ENCODE results near the gene CCDC157. TPM values are rescaled to one million over a fixed set of nuclear protein-coding genes. Genes with fewer than 3 reads are reported as not detected.

The CCDC157 gene
- total RNA-seq, 1 experiment from 2014 or later, result 4.9 TPM

DNA sequence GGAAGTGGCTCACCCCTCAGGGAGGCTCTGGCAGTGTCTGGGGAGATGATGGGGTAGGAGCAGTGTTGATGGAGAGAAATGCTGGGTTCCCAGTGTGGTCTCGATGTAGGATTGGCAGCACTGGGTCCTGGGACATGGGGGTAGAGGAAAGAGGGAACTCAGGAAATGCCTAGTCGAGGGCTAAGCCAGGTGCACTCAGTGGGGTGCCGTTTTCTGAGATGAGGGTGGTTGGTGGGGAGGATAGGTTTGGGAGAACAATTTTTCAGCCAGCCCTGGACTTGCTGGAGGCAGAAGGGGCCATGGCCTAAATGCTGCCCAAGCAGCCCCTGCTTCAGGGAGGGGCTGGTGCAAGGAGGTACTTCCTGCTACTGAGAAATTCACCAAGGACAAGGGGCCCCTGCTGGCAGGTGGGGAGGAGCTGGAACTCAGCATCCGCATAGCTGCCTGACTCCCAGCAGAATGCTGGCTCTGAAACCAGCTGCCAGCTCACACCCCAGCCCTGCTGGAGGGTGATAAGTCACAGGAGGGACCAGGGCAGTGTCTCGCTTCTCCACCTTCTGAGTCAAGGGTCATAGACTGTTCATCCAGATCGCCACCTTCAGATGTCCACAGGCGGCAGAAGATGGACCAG is 6.0 kb downstream of the CCDC157 start:
- ChIA-PET CTCF (interaction anchor here (0.7 kb wide), 1 partner anchor 64 kb away, joined by 5 read pairs; no protein-coding TSS in a partner anchor), POLR2A (no interaction called here)
- no peaks in the 10 kb centered on the region for H3K4me1 ChIP-seq
- H3K27ac Mint-ChIP-seq (ENCODE audit: unreplicated experiment), result no peak overlapping the region
- H3K36me3 Mint-ChIP-seq (ENCODE audit: insufficient read depth, unreplicated experiment), result peaks cover 9% of the 10 kb centered on the region
- no peaks in the 10 kb centered on the region for H3K27me3 ChIP-seq (replicated peaks; ENCODE audit: control insufficient read depth, insufficient read depth, low read length)
- H3K9me3 ChIP-seq, result no peaks in the 10 kb centered on the region
- H3K36me3 ChIP-seq (ENCODE audit: control insufficient read depth, insufficient read depth, low read length), result no peaks in the 10 kb centered on the region
- H3K4me1 Mint-ChIP-seq (ENCODE audit: low read depth, unreplicated experiment), result peaks cover 10% of the 10 kb centered on the region
- no TSS peak for BruUV-seq (replicated peaks)
- no peaks in the 10 kb centered on the region for H3K9me3 Mint-ChIP-seq (ENCODE audit: unreplicated experiment)
- no peaks in the 10 kb centered on the region for H3K27me3 Mint-ChIP-seq (ENCODE audit: insufficient read depth, unreplicated experiment)
- intact Hi-C loops (cut with micrococcal nuclease; ENCODE audit: unreplicated experiment), result no loop called here
- no peak for TF ChIP-seq CTCF (IDR thresholded peaks at IDR 0.05; ENCODE audit: insufficient read depth in 1 of 2, low read depth in 1 of 2, low read length in 1 of 2, severe bottlenecking in 1 of 2, unreplicated experiment in 1 of 2)
- DNase-seq, result no peak
- no peak overlapping the region for H3K4me3 ChIP-seq (ENCODE audit: low read depth, low read length)
- no peak overlapping the region for H3K4me3 Mint-ChIP-seq (ENCODE audit: unreplicated experiment)

GRCh38 chr22:30365891-30366290 is 9.1 kb downstream of the CCDC157 start:
- Histone ChIP-seq H3K4me3 (ENCODE audit: low read depth, low read length) (no peak overlapping the region), H3K27me3 (replicated peaks; ENCODE audit: control insufficient read depth, insufficient read depth, low read length) (no peaks in the 10 kb centered on the region), H3K36me3 (ENCODE audit: control insufficient read depth, insufficient read depth, low read length) (no peaks in the 10 kb centered on the region; the same call in 1 of the 2 replicates), H3K4me1 (no peaks in the 10 kb centered on the region), H3K9me3 (no peaks in the 10 kb centered on the region)
- Mint-ChIP-seq H3K4me3 (ENCODE audit: unreplicated experiment) (no peak overlapping the region), H3K9me3 (ENCODE audit: unreplicated experiment) (no peaks in the 10 kb centered on the region), H3K27me3 (ENCODE audit: insufficient read depth, unreplicated experiment) (no peaks in the 10 kb centered on the region), H3K36me3 (ENCODE audit: insufficient read depth, unreplicated experiment) (peaks cover 6% of the 10 kb centered on the region), H3K4me1 (ENCODE audit: low read depth, unreplicated experiment) (peaks cover 5% of the 10 kb centered on the region), H3K27ac (ENCODE audit: unreplicated experiment) (no peak overlapping the region)
- ChIA-PET CTCF (no interaction called here), POLR2A (no interaction called here)
- BruUV-seq (replicated peaks), result no TSS peak
- no peak for TF ChIP-seq CTCF (IDR thresholded peaks at IDR 0.05; ENCODE audit: insufficient read depth in 1 of 2, low read depth in 1 of 2, low read length in 1 of 2, severe bottlenecking in 1 of 2, unreplicated experiment in 1 of 2)
- no peak for DNase-seq
- intact Hi-C loops (cut with micrococcal nuclease; ENCODE audit: unreplicated experiment), result no loop called here

GRCh38 chr22:30368420-30368819 is 11.6 kb downstream of the CCDC157 start:
- TF ChIP-seq CTCF (IDR thresholded peaks at IDR 0.05; ENCODE audit: insufficient read depth in 1 of 2, low read depth in 1 of 2, low read length in 1 of 2, severe bottlenecking in 1 of 2, unreplicated experiment in 1 of 2), result no peak
- Mint-ChIP-seq H3K4me3 (ENCODE audit: unreplicated experiment) (no peak overlapping the region), H3K27me3 (ENCODE audit: insufficient read depth, unreplicated experiment) (no peaks in the 10 kb centered on the region), H3K36me3 (ENCODE audit: insufficient read depth, unreplicated experiment) (peaks cover 14% of the 10 kb centered on the region), H3K4me1 (ENCODE audit: low read depth, unreplicated experiment) (no peaks in the 10 kb centered on the region), H3K27ac (ENCODE audit: unreplicated experiment) (no peak overlapping the region), H3K9me3 (ENCODE audit: unreplicated experiment) (no peaks in the 10 kb centered on the region)
- no peaks in the 10 kb centered on the region for H3K9me3 ChIP-seq
- no peaks in the 10 kb centered on the region for H3K27me3 ChIP-seq (replicated peaks; ENCODE audit: control insufficient read depth, insufficient read depth, low read length)
- POLR2A ChIA-PET, result interaction anchor here (0.6 kb wide), 1 partner anchor 251 kb away, joined by 4 read pairs; no protein-coding TSS in a partner anchor
- CTCF ChIA-PET, result interaction anchor here (1.0 kb wide), 2 partner anchors 19 to 42 kb away, joined by 3 to 4 read pairs; partner anchors contain the start of genes RNF215 and TBC1D10A
- no peaks in the 10 kb centered on the region; the same call in 1 of the 2 replicates for H3K36me3 ChIP-seq (ENCODE audit: control insufficient read depth, insufficient read depth, low read length)
- DNase-seq, result no peak
- no peak overlapping the region for H3K4me3 ChIP-seq (ENCODE audit: low read depth, low read length)
- no TSS peak for BruUV-seq (replicated peaks)
- intact Hi-C loops (cut with micrococcal nuclease; ENCODE audit: unreplicated experiment), result no loop called here
- H3K4me1 ChIP-seq, result no peaks in the 10 kb centered on the region

Data from Caco-2 (cell line).